Kidney (tissue), 14 donors: ENCODE measurements around the gene ZCCHC14. TPM values are rescaled to one million over a fixed set of nuclear protein-coding genes. Genes with fewer than 3 reads are reported as not detected.

Source experiments
- DNase-seq, 5 donors: peaks; one replicate each; pipeline ENCODE4 v3.0.0-alpha.2; 2013 to 2020
- FAIRE-seq: peaks from 2 replicates; lab custom pipeline; 2012; peaks lifted over from hg19 to GRCh38; lab: Jason Lieb, UNC
- H3K27ac ChIP-seq, 2 donors: one replicate each; pipeline ENCODE4 v1.7.0; 2013; ENCODE audit warnings: low read depth in 2 of 2, low read length in 2 of 2, inconsistent platforms in 1 of 2
- H3K27me3 ChIP-seq: one replicate; pipeline ENCODE4 v1.7.1; 2013; ENCODE audit warnings: low read length, inconsistent platforms; ENCODE audit not compliant: control insufficient read depth, insufficient read depth
- H3K36me3 ChIP-seq, 3 donors: one replicate each; pipeline versions ENCODE4 v1.7.0 to v1.7.1; 2013; ENCODE audit warnings: low read length in 3 of 3, control low read depth in 1 of 3, inconsistent platforms in 1 of 3; ENCODE audit not compliant: insufficient read depth in 3 of 3, control insufficient read depth in 2 of 3
- H3K4me1 ChIP-seq, 3 donors: one replicate each; pipeline versions ENCODE4 v1.7.0 to v1.7.1; 2013; ENCODE audit warnings: low read length in 3 of 3, inconsistent platforms in 1 of 3, low read depth in 1 of 3; ENCODE audit not compliant: control insufficient read depth in 2 of 3, insufficient read depth in 2 of 3
- H3K4me3 ChIP-seq, 3 donors: one replicate each; pipeline versions ENCODE4 v1.7.0 to v1.8.1; 2013; ENCODE audit warnings: low read length in 3 of 3, control low read depth in 1 of 3, inconsistent platforms in 1 of 3
- H3K9ac ChIP-seq, 3 donors: one replicate each; pipeline versions ENCODE4 v1.7.0 to v1.7.1; 2013; ENCODE audit warnings: low read length in 3 of 3, control low read depth in 1 of 3, inconsistent platforms in 1 of 3
- H3K9me3 ChIP-seq, 3 donors: one replicate each; pipeline versions ENCODE4 v1.7.0 to v1.7.1; 2013; ENCODE audit warnings: low read length in 3 of 3, control low read depth in 1 of 3, inconsistent platforms in 1 of 3; ENCODE audit not compliant: control insufficient read depth in 2 of 3, insufficient read depth in 1 of 3
- intact Hi-C: fragments of 100-400 bp; cut with DNase I; formaldehyde crosslinking; loops from one replicate; pipeline ENCODE4 v1.11.1; 2022
- polyA plus RNA-seq: library from polyadenylated mRNA; stranded (reverse); fragments of 350-450 nt; fragmentation: Illumina TruSeq; extraction: RNeasy Lipid Tissue Mini Kit (QIAGEN cat#74804); gene quantifications from one replicate; pipeline ENCODE4 v1.2.3, GENCODE V29; 2014; ENCODE audit warnings: low read depth, low replicate concordance; ENCODE audit not compliant: insufficient read depth
- total RNA-seq: library from RNA; stranded (reverse); fragmentation: NEBNext Ultra II Directional; extraction: Animal tissue kit (Norgen Biotek cat#: 25700); gene quantifications from one replicate; pipeline ENCODE4 v1.2.1, GENCODE V29; 2021
- TF ChIP-seq, protein P1 (sequence below): IDR thresholded peaks from 3 replicates; pipeline ENCODE4 v1.5.1; 2012; ENCODE audit warnings: mild to moderate bottlenecking, moderate library complexity, borderline replicate concordance; ENCODE audit not compliant: insufficient read depth; ENCODE audit errors: extremely low read depth
- donor health status: control.
- donor health status: control.
- donor health status: control.
- donor health status: control.
- donor health status: control.
- donor health status: DM: yes; HTN: yes; CAD: no.
- donor health status: Normal renal cell carcinoma (clear cell type).

ZCCHC14 gene
- total and polyA plus RNA-seq, 2 donors from 2014 or later = 6.4 to 32.8 TPM

DNA sequence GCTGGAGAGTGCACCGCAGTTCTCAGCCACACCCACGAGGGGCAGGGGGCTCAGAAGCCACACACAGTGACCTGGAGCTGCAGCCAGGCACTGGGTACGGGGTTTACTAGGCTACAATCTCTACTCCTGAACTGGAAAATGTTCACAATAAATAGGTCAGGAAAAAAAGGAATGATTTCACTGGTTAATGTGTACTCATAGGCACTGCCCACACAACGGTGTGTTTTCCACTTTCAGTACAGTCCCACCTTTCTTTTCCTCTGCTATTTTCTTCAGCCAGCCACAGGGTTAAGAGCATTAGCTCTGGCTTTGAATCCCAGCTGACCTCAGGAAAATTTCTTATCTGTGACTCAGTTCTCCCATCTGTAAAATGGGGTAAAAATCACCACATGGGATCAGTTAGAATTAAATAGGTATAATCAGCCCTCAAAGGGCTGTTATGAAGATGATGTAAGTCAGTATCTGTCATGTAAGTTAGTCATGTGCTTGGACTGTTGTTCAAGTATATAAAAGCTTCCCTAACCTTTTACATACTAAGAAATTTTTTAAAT lies 35.7 kb downstream of the ZCCHC14 start:
- DNase-seq = peak in 3 of 5 donors; percentile 52 to 78 (median 66)
- FAIRE-seq = no peak
- intact Hi-C loops = no loop called here
- peaks cover 0 to 15% (median 14%) of the 10 kb centered on the region in 3 donors for H3K36me3 ChIP-seq
- no peaks in the 10 kb centered on the region for H3K27me3 ChIP-seq
- H3K9me3 ChIP-seq = no peaks in the 10 kb centered on the region
- peaks cover 3 to 30% (median 12%) of the 10 kb centered on the region in 3 donors for H3K4me1 ChIP-seq
- peak overlapping the region in 1 of 3 donors; percentile 48 for H3K9ac ChIP-seq
- H3K27ac ChIP-seq = peak overlapping the region; percentile 43 to 90
- no peak overlapping the region for H3K4me3 ChIP-seq
- TF ChIP-seq, protein P1, sequence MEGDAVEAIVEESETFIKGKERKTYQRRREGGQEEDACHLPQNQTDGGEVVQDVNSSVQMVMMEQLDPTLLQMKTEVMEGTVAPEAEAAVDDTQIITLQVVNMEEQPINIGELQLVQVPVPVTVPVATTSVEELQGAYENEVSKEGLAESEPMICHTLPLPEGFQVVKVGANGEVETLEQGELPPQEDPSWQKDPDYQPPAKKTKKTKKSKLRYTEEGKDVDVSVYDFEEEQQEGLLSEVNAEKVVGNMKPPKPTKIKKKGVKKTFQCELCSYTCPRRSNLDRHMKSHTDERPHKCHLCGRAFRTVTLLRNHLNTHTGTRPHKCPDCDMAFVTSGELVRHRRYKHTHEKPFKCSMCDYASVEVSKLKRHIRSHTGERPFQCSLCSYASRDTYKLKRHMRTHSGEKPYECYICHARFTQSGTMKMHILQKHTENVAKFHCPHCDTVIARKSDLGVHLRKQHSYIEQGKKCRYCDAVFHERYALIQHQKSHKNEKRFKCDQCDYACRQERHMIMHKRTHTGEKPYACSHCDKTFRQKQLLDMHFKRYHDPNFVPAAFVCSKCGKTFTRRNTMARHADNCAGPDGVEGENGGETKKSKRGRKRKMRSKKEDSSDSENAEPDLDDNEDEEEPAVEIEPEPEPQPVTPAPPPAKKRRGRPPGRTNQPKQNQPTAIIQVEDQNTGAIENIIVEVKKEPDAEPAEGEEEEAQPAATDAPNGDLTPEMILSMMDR = no peak

DNA sequence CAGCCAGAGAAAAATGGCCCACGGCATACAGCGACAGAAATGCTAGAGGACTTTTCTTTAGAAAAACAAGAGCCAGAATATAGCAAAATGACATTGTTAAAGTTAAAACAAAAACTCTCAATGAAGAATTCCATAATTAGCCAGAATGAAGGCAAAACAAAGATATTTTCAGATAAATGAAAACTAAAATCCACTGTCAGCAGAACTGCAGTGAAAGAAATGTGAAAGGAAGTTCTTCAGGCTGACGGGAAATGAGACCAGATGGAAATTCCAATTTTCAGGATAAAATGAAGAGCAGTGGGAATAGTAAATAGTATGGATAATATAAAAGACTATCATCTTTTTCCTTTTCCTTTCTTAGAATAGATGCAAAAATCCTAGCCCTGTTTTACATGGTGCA lies 38.4 kb downstream of the ZCCHC14 start:
- Histone ChIP-seq H3K36me3 (peaks cover 0 to 27% (median 16%) of the 10 kb centered on the region in 3 donors), H3K27me3 (no peaks in the 10 kb centered on the region), H3K9ac (no peak overlapping the region), H3K9me3 (no peaks in the 10 kb centered on the region), H3K4me1 (peaks cover 0 to 14% (median 4%) of the 10 kb centered on the region in 3 donors), H3K27ac (no peak overlapping the region), H3K4me3 (no peak overlapping the region)
- intact Hi-C loops = no loop called here
- DNase-seq = no peak
- TF ChIP-seq, protein P1 = no peak
- FAIRE-seq = no peak

DNA sequence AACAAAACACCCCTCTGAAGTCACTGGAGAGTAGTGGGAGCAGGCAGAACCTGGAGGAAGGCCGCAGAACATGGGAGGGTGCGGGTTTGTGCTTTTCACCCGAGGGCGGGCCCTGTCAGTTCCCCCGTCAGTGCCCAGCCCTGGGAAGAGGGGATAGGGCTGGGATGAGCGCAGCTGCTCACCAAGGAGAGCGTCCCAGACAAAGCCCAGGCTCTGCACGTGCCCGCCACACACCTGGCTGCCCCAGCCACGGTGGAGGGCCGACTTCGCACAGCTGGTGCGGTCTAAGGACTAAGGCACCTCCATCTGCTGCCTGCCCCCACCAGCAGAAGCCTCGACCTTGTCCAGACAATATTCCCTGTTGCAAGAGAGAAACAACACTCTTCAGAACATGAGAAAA lies 39.5 kb downstream of the ZCCHC14 start:
- H3K27me3 ChIP-seq = no peaks in the 10 kb centered on the region
- no peak overlapping the region for H3K4me3 ChIP-seq
- peaks cover 0 to 26% (median 11%) of the 10 kb centered on the region in 3 donors for H3K36me3 ChIP-seq
- DNase-seq (no peak), FAIRE-seq (no peak)
- H3K9ac ChIP-seq = no peak overlapping the region
- intact Hi-C loops = no loop called here
- H3K4me1 ChIP-seq = peaks cover 0 to 13% (median 4%) of the 10 kb centered on the region in 3 donors
- no peaks in the 10 kb centered on the region for H3K9me3 ChIP-seq
- no peak overlapping the region for H3K27ac ChIP-seq
- TF ChIP-seq, protein P1 = no peak
